H1 (cell line): Measurements from ENCODE around the gene KCNMA1.

ENCODE experiments used
- CHD2 ChIP-seq: IDR thresholded peaks from 2 replicates; pipeline ENCODE4 v1.6.1; 2012; ENCODE audit warnings: low read length, improper control_type of control experiment
- CTCF ChIP-seq, 3 experiments: IDR thresholded peaks; 1 replicate in 2 of 3; 2 replicates in 1 of 3; pipeline versions ENCODE4 v1.5.1 to v1.6.1; 2011; ENCODE audit warnings: low read length in 3 of 3, mild to moderate bottlenecking in 3 of 3, inconsistent platforms in 2 of 3, low read depth in 1 of 3, moderate library complexity in 1 of 3; ENCODE audit not compliant: insufficient read depth in 1 of 3; ENCODE audit errors: control extremely low read depth in 1 of 3
- EP300 ChIP-seq, 2 experiments: IDR thresholded peaks; 1 replicate in 1 of 2; 2 replicates in 1 of 2; pipeline ENCODE4 v1.6.1; 2011 to 2012; ENCODE audit warnings: low read depth in 2 of 2, low read length in 2 of 2, mild to moderate bottlenecking in 2 of 2, borderline replicate concordance in 1 of 2, inconsistent platforms in 1 of 2, moderate library complexity in 1 of 2
- NRF1 ChIP-seq: IDR thresholded peaks from 2 replicates; pipeline ENCODE4 v1.6.1; 2011; ENCODE audit warnings: mild to moderate bottlenecking, low read depth, low read length, improper control_type of control experiment
- POLR2A ChIP-seq, 2 experiments: IDR thresholded peaks; 1 replicate in 1 of 2; 2 replicates in 1 of 2; pipeline ENCODE4 v1.6.1; 2011; ENCODE audit warnings: low read depth in 2 of 2, low read length in 2 of 2, mild to moderate bottlenecking in 2 of 2; ENCODE audit errors: control extremely low read depth in 1 of 2
- POLR2AphosphoS5 ChIP-seq: IDR thresholded peaks from 2 replicates; pipeline ENCODE4 v1.6.1; 2011; ENCODE audit warnings: low read depth, low read length
- RAD21 ChIP-seq, 2 experiments: IDR thresholded peaks in 1 of 2; conservative IDR thresholded peaks in 1 of 2; 2 replicates each; pipeline ENCODE4 v1.6.1; 2011; ENCODE audit warnings: low read depth in 2 of 2, low read length in 2 of 2, improper control_type of control experiment in 1 of 2, inconsistent platforms in 1 of 2, mild to moderate bottlenecking in 1 of 2, moderate library complexity in 1 of 2
- RBBP5 ChIP-seq: IDR thresholded peaks from 2 replicates; pipeline ENCODE4 v1.7.1; 2012; ENCODE audit warnings: low read depth, mild to moderate bottlenecking, inconsistent platforms, low read length, moderate library complexity, borderline replicate concordance
- TAF1 ChIP-seq: IDR thresholded peaks from 2 replicates; pipeline ENCODE4 v1.6.1; 2011; ENCODE audit warnings: mild to moderate bottlenecking, low read depth, low read length
- TEAD4 ChIP-seq: IDR thresholded peaks from 2 replicates; pipeline ENCODE4 v1.6.1; 2012; ENCODE audit warnings: low read depth, low read length, inconsistent platforms, mixed read lengths
- USF2 ChIP-seq: IDR thresholded peaks from 2 replicates; pipeline ENCODE4 v1.6.1; 2011; ENCODE audit warnings: low read length, improper control_type of control experiment

GRCh38 chr10:77338143-77338542, 299.5 kb downstream of the KCNMA1 start:
- TF ChIP-seq EP300 (IDR thresholded peaks at IDR 0.05; ENCODE audit: borderline replicate concordance in 1 of 2, low read depth in 2 of 2, low read length in 2 of 2): no peak
- no peak for TF ChIP-seq RBBP5
- TF ChIP-seq USF2: no peak
- TF ChIP-seq POLR2AphosphoS5: no peak
- TF ChIP-seq POLR2A (IDR thresholded peaks at IDR 0.05; ENCODE audit: control extremely low read depth in 1 of 2, low read depth in 2 of 2, low read length in 2 of 2): no peak
- no peak for TF ChIP-seq CTCF (IDR thresholded peaks at IDR 0.05; ENCODE audit: control extremely low read depth in 1 of 3, insufficient read depth in 1 of 3, low read depth in 1 of 3, low read length in 3 of 3)
- TF ChIP-seq TAF1: no peak
- no peak for TF ChIP-seq RAD21 (IDR thresholded peaks at IDR 0.05 in 1 of 2, conservative IDR thresholded peaks at IDR 0.05 in 1 of 2; ENCODE audit: low read depth in 2 of 2, low read length in 2 of 2)
- no peak for TF ChIP-seq TEAD4
- no peak for TF ChIP-seq CHD2
- no peak for TF ChIP-seq NRF1
